H9 (cell line): ENCODE results near the gene VAV2. TPM values are rescaled to one million over a fixed set of nuclear protein-coding genes. Genes with fewer than 3 reads are reported as not detected.
A peak's percentile ranks its signal among the peaks of the same experiment; 100 is the strongest.

Experiments
- DNase-seq: peaks from one replicate; pipeline ENCODE4 v3.0.0-alpha.2; 2017
- H2AFZ ChIP-seq: one replicate; pipeline ENCODE4 v1.6.1; 2013; ENCODE audit warnings: mild to moderate bottlenecking, low read length, control low read depth, moderate library complexity
- H2AK5ac ChIP-seq: 2 replicates; pipeline ENCODE4 v1.6.1; 2013; ENCODE audit warnings: low read length, control low read depth, mixed read lengths; ENCODE audit not compliant: insufficient read length
- H2BK120ac ChIP-seq: one replicate; pipeline ENCODE4 v1.6.1; 2013; ENCODE audit warnings: low read depth, mild to moderate bottlenecking, low read length, control low read depth, inconsistent platforms; ENCODE audit not compliant: poor library complexity, severe bottlenecking
- H2BK12ac ChIP-seq: 2 replicates; pipeline ENCODE4 v1.6.1; 2013; ENCODE audit warnings: low read length, control low read depth, mixed read lengths, low read depth; ENCODE audit not compliant: insufficient read length
- H2BK15ac ChIP-seq: 2 replicates; pipeline ENCODE4 v1.6.1; 2013; ENCODE audit warnings: low read depth, low read length, control low read depth
- H2BK20ac ChIP-seq: one replicate; pipeline ENCODE4 v1.6.1; 2013; ENCODE audit warnings: low read depth, mild to moderate bottlenecking, low read length, control low read depth, inconsistent platforms; ENCODE audit not compliant: poor library complexity, severe bottlenecking
- H2BK5ac ChIP-seq: 2 replicates; pipeline ENCODE4 v1.6.1; 2013; ENCODE audit warnings: low read length, control low read depth, mixed read lengths; ENCODE audit not compliant: insufficient read length
- H3K14ac ChIP-seq: 2 replicates; pipeline ENCODE4 v1.6.1; 2013; ENCODE audit warnings: low read length, control low read depth; ENCODE audit not compliant: insufficient read depth
- H3K18ac ChIP-seq: 2 replicates; pipeline ENCODE4 v1.6.1; 2013; ENCODE audit warnings: low read depth, mild to moderate bottlenecking, mixed read lengths, low read length, control low read depth; ENCODE audit not compliant: insufficient read length
- H3K23ac ChIP-seq: 2 replicates; pipeline ENCODE4 v1.6.1; 2013; ENCODE audit warnings: low read length, control low read depth, mixed read lengths, low read depth; ENCODE audit not compliant: insufficient read length
- H3K23me2 ChIP-seq: 2 replicates; pipeline ENCODE4 v1.6.1; 2013; ENCODE audit warnings: low read depth, mild to moderate bottlenecking, mixed read lengths, low read length, control low read depth; ENCODE audit not compliant: insufficient read length, poor library complexity, severe bottlenecking
- H3K27ac ChIP-seq: 2 replicates; pipeline ENCODE4 v1.5.1; 2013; ENCODE audit warnings: low read length, control low read depth, mixed read lengths, low read depth; ENCODE audit not compliant: insufficient read length
- H3K27me3 ChIP-seq: 2 replicates; pipeline ENCODE4 v1.6.1; 2013; ENCODE audit warnings: low read length, control low read depth, inconsistent platforms; ENCODE audit not compliant: insufficient read depth
- H3K4ac ChIP-seq: 2 replicates; pipeline ENCODE4 v1.6.1; 2013; ENCODE audit warnings: low read depth, mild to moderate bottlenecking, control low read depth, inconsistent platforms, low read length, moderate library complexity
- H3K4me1 ChIP-seq: 2 replicates; pipeline ENCODE4 v1.6.1; 2013; ENCODE audit warnings: low read length, control low read depth, inconsistent platforms; ENCODE audit not compliant: insufficient read depth
- H3K4me2 ChIP-seq: 2 replicates; pipeline ENCODE4 v1.6.1; 2013; ENCODE audit warnings: low read length, control low read depth, mixed read lengths; ENCODE audit not compliant: insufficient read length, insufficient read depth
- H3K56ac ChIP-seq: 2 replicates; pipeline ENCODE4 v1.6.1; 2013; ENCODE audit warnings: low read depth, mild to moderate bottlenecking, mixed read lengths, low read length, control low read depth; ENCODE audit not compliant: insufficient read length
- H3K79me1 ChIP-seq: 2 replicates; pipeline ENCODE4 v1.6.1; 2013; ENCODE audit warnings: low read depth, mild to moderate bottlenecking, moderate library complexity, low read length, control low read depth, inconsistent platforms; ENCODE audit not compliant: insufficient read depth, poor library complexity, severe bottlenecking
- H3K79me2 ChIP-seq: 2 replicates; pipeline ENCODE4 v1.6.1; 2013; ENCODE audit warnings: low read length, control low read depth, inconsistent platforms; ENCODE audit not compliant: insufficient read depth
- H3K9ac ChIP-seq: 2 replicates; pipeline ENCODE4 v1.6.1; 2013; ENCODE audit warnings: low read length, control low read depth, mixed read lengths; ENCODE audit not compliant: insufficient read length; ENCODE audit errors: extremely low read depth
- H3K9me3 ChIP-seq: one replicate; pipeline ENCODE4 v1.6.1; 2013; ENCODE audit warnings: low read depth, low read length, inconsistent platforms; ENCODE audit not compliant: control insufficient read depth
- H3T11ph ChIP-seq: one replicate; pipeline ENCODE4 v1.6.1; 2013; ENCODE audit warnings: mild to moderate bottlenecking, low read length, control low read depth, inconsistent platforms
- H4K20me1 ChIP-seq: one replicate; pipeline ENCODE4 v1.6.1; 2013; ENCODE audit not compliant: control insufficient read depth, insufficient read length, insufficient read depth
- H4K5ac ChIP-seq: 2 replicates; pipeline ENCODE4 v1.6.1; 2013; ENCODE audit warnings: low read depth, mild to moderate bottlenecking, mixed read lengths, low read length, control low read depth; ENCODE audit not compliant: insufficient read length
- H4K8ac ChIP-seq: replicated peaks from 2 replicates; pipeline ENCODE4 v1.6.1; 2013; ENCODE audit warnings: low read length, control low read depth, mixed read lengths, low read depth; ENCODE audit not compliant: insufficient read length
- H4K91ac ChIP-seq: 2 replicates; pipeline ENCODE4 v1.6.1; 2013; ENCODE audit warnings: low read depth, mild to moderate bottlenecking, moderate library complexity, mixed read lengths, low read length, control low read depth; ENCODE audit not compliant: insufficient read length
- H3K27ac Mint-ChIP-seq, 3 experiments: 2 replicates in 2 of 3; 3 replicates in 1 of 3; pipeline ENCODE4 v1.8.0; 2020 to 2021; ENCODE audit warnings: mixed read lengths in 3 of 3, mild to moderate bottlenecking in 1 of 3, moderate library complexity in 1 of 3
- H3K27me3 Mint-ChIP-seq: 2 replicates; pipeline ENCODE4 v1.8.0; 2021; ENCODE audit warnings: low read depth, mild to moderate bottlenecking, moderate library complexity, mixed read lengths
- H3K36me3 Mint-ChIP-seq, 3 experiments: 2 replicates in 2 of 3; 3 replicates in 1 of 3; pipeline ENCODE4 v1.8.0; 2020 to 2021; ENCODE audit warnings: low read depth in 3 of 3, mixed read lengths in 3 of 3; ENCODE audit not compliant: insufficient read depth in 1 of 3
- H3K4me1 Mint-ChIP-seq, 2 experiments: 2 replicates each; pipeline ENCODE4 v1.8.0; 2020; ENCODE audit warnings: mixed read lengths in 2 of 2
- H3K4me3 Mint-ChIP-seq, 2 experiments: 2 replicates in 1 of 2; 3 replicates in 1 of 2; pipeline ENCODE4 v1.8.0; 2020 to 2021; ENCODE audit warnings: mild to moderate bottlenecking in 2 of 2, mixed read lengths in 2 of 2, moderate library complexity in 1 of 2
- H3K9me3 Mint-ChIP-seq, 2 experiments: 2 replicates in 1 of 2; 3 replicates in 1 of 2; pipeline ENCODE4 v1.8.0; 2020; ENCODE audit warnings: mild to moderate bottlenecking in 2 of 2, mixed read lengths in 2 of 2, moderate library complexity in 1 of 2
- CTCF ChIP-seq: fragments of 200-600 bp; sonication (generic); conservative IDR thresholded peaks from 3 replicates; pipeline ENCODE4 v1.8.0; 2021; ENCODE audit warnings: antibody characterized with exemption, mild to moderate bottlenecking
- WGBS: extraction: QIAGEN DNeasy Blood & Tissue Kit; methylation state at CpG from one replicate; pipeline ENCODE4 v1.1.7; 2013; ENCODE audit warnings: missing lambda C conversion rate, low lambda C conversion rate, mixed read lengths; ENCODE audit not compliant: insufficient read length; ENCODE audit errors: extremely low coverage; 5-methylcytosine and 5-hydroxymethylcytosine counted together
- total RNA-seq: library from RNA; stranded (reverse); gene quantifications from 2 replicates; pipeline ENCODE4 v1.2.1, GENCODE V29; 2021

The VAV2 gene
- total RNA-seq, 1 experiment from 2014 or later, result 58.7 TPM

- Histone ChIP-seq H3K14ac (no peak overlapping the region), H2BK120ac (no peak overlapping the region), H4K5ac (no peak overlapping the region), H3K23me2 (no peaks in the 10 kb centered on the region), H3K79me1 (no peaks in the 10 kb centered on the region), H3K4me1 (no peaks in the 10 kb centered on the region), H2AK5ac (no peak overlapping the region), H3K9ac (no peak overlapping the region), H3K79me2 (no peaks in the 10 kb centered on the region; the same call in 1 of the 2 replicates), H4K20me1 (no peaks in the 10 kb centered on the region), H3K27ac (no peak overlapping the region), H3K27me3 (no peaks in the 10 kb centered on the region), H3T11ph (no peak overlapping the region), H2BK5ac (no peak overlapping the region), H3K4ac (no peak overlapping the region), H3K4me2 (no peak overlapping the region), H2BK15ac (no peak overlapping the region), H4K91ac (no peak overlapping the region), H3K18ac (no peak overlapping the region), H3K9me3 (no peaks in the 10 kb centered on the region), H3K56ac (no peak overlapping the region), H4K8ac (no peak overlapping the region), H2BK12ac (no peak overlapping the region), H2BK20ac (no peak overlapping the region), H3K23ac (no peak overlapping the region), H2AFZ (no peak overlapping the region)
- no peaks in the 10 kb centered on the region for H3K27me3 Mint-ChIP-seq
- TF ChIP-seq CTCF, result no peak
- peaks cover 33 to 34% of the 10 kb centered on the region in 2 experiments for H3K4me1 Mint-ChIP-seq
- DNase-seq, result no peak
- H3K4me3 Mint-ChIP-seq, result no peak overlapping the region
- no peaks in the 10 kb centered on the region for H3K9me3 Mint-ChIP-seq
- no CpG with 5 or more reads among the region's 11 CpGs for WGBS
- peak overlapping the region in 1 of 3 experiments; percentile 87; a peak in 1 of 7 replicates for H3K27ac Mint-ChIP-seq
- no peaks in the 10 kb centered on the region; a peak in 2 of 7 replicates for H3K36me3 Mint-ChIP-seq
Observed at GRCh38 chr9:133875131-133875530, 117.0 kb downstream of the VAV2 start.
